T-helper 17 cell (primary cell): ENCODE data around the gene FNIP1. TPM values are rescaled to one million over a fixed set of nuclear protein-coding genes. Genes with fewer than 3 reads are reported as not detected.
A peak's percentile ranks its signal among the peaks of the same experiment; 100 is the strongest.
"Not testable (repeated sequence)": the region's sequence is repeated elsewhere in the genome, so short reads cannot be mapped to it uniquely, and the experiment has no call there.

Source experiments
- ATAC-seq: fragments of 150-1000 bp; cut with Tn5 transposase; 2 replicates; pipeline ENCODE4 v1.10.0; 2021; ENCODE audit warnings: mild to moderate bottlenecking, moderate library complexity
- DNase-seq, 3 donors: peaks; one replicate each; pipeline versions ENCODE4 v3.0.0 to v3.0.0-alpha.2; 2020 to 2021
- H3K9me3 ChIP-seq: one replicate; pipeline ENCODE4 v1.7.0; 2013; ENCODE audit warnings: low read length, mild to moderate bottlenecking; ENCODE audit not compliant: control insufficient read depth, poor library complexity, severe bottlenecking
- H3K27ac Mint-ChIP-seq: one replicate; pipeline ENCODE4 v1.8.0; 2022; ENCODE audit warnings: mild to moderate bottlenecking, moderate library complexity, mixed read lengths
- H3K27me3 Mint-ChIP-seq: one replicate; pipeline ENCODE4 v1.8.0; 2022; ENCODE audit warnings: mixed read lengths
- H3K36me3 Mint-ChIP-seq: one replicate; pipeline ENCODE4 v1.8.0; 2022; ENCODE audit warnings: low read depth, mixed read lengths
- H3K4me1 Mint-ChIP-seq: one replicate; pipeline ENCODE4 v1.8.0; 2022; ENCODE audit warnings: mild to moderate bottlenecking, mixed read lengths
- H3K4me3 Mint-ChIP-seq: one replicate; pipeline ENCODE4 v1.8.0; 2022; ENCODE audit warnings: mild to moderate bottlenecking, moderate library complexity, mixed read lengths
- total RNA-seq, 4 donors: library from RNA in 2 of 4; stranded (reverse) in 2 of 4; gene quantifications; one replicate each; pipeline ENCODE4 v1.2.3 and lab custom pipeline; 2022 to 2026

FNIP1 gene
- total RNA-seq, 2 donors from 2014 or later, result 27.5 to 28.8 TPM

GRCh38 chr5:131610198-131611063, 186.4 kb downstream of the FNIP1 start:
- Mint-ChIP-seq H3K4me1 (peaks cover 49% of the 10 kb centered on the region), H3K27ac (no peak overlapping the region), H3K27me3 (no peaks in the 10 kb centered on the region), H3K36me3 (no peaks in the 10 kb centered on the region), H3K4me3 (no peak overlapping the region)
- DNase-seq, result no peak
- ATAC-seq, result no peak
- H3K9me3 ChIP-seq, result no peaks in the 10 kb centered on the region

DNA sequence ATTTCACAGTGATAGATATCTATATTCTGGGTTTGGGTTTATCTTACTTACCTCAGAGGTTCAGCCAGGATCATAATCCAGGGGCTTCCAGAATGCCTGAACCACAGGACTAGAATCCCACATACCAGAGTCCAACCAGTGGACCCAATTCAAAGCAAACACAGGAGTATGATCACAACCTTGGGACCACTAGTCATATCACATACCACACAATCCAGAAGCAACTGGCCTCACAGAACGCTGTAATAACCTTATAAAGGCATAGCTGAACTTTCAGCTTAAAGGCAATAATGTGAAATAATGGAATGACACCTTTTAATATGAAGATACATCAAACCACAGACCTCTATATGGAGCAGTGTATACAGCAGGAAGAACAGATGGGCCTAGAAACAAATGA, 187.0 kb downstream of the FNIP1 start:
- no peaks in the 10 kb centered on the region for H3K9me3 ChIP-seq
- H3K27me3 Mint-ChIP-seq, result no peaks in the 10 kb centered on the region
- ATAC-seq, result no peak
- no peak for DNase-seq
- H3K27ac Mint-ChIP-seq, result no peak overlapping the region
- H3K4me3 Mint-ChIP-seq, result no peak overlapping the region
- H3K36me3 Mint-ChIP-seq, result no peaks in the 10 kb centered on the region
- peaks cover 52% of the 10 kb centered on the region for H3K4me1 Mint-ChIP-seq

DNA sequence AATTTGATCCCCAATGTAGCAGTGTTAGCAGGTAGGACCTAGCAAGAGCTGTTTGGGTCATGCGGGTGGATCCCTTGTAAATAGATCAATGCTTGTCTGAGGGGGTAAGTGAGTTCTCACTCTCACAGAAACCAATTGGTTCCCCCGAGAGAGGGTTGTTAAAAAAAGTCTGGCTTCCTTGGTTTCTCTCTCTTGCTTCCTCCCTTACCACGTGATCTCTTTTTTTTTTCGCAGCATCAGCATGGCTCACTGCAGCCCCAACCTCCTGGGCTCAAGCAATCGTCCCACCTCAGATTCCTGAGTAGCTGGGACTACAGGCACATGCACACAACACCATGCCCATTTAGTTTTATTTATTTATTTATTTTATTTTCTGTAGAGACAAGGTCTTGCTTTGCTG, 188.2 kb downstream of the FNIP1 start:
- no peaks in the 10 kb centered on the region for H3K36me3 Mint-ChIP-seq
- H3K27ac Mint-ChIP-seq, result peak overlapping the region; percentile 17
- H3K9me3 ChIP-seq, result no peaks in the 10 kb centered on the region
- peak overlapping the region; percentile 1 for H3K4me3 Mint-ChIP-seq
- H3K4me1 Mint-ChIP-seq, result peaks cover 51% of the 10 kb centered on the region
- ATAC-seq (no peak), DNase-seq (no peak)
- H3K27me3 Mint-ChIP-seq, result no peaks in the 10 kb centered on the region

GRCh38 chr5:131607903-131608540, 188.8 kb downstream of the FNIP1 start:
- no peaks in the 10 kb centered on the region for H3K9me3 ChIP-seq
- Mint-ChIP-seq H3K4me3 (no peak overlapping the region), H3K27ac (peak overlapping the region; percentile 17), H3K4me1 (peaks cover 51% of the 10 kb centered on the region), H3K36me3 (no peaks in the 10 kb centered on the region), H3K27me3 (no peaks in the 10 kb centered on the region)
- ATAC-seq (no peak), DNase-seq (no peak)

DNA sequence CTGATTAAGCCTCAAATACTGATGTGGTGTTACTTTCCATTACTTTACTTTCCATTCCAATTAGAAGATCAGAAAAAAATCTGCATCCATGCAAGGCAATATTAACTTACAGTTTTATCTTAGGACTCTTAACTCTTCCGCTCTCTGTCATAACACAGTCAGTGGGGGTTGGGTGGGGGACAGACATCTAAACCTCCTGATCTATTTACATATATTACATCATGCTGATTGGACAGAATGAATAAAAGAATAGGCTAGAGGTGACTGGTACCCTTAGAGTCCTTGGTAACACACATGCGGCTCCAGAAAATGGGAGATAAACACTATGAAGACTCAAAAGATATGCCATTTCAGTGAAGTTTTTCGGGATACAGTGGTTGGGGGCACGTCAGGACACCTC, 189.4 kb downstream of the FNIP1 start:
- Mint-ChIP-seq H3K4me3 (no peak overlapping the region), H3K4me1 (peaks cover 51% of the 10 kb centered on the region), H3K36me3 (no peaks in the 10 kb centered on the region), H3K27me3 (no peaks in the 10 kb centered on the region), H3K27ac (peak overlapping the region; percentile 17)
- DNase-seq (no peak), ATAC-seq (no peak)
- no peaks in the 10 kb centered on the region for H3K9me3 ChIP-seq

- Mint-ChIP-seq H3K4me1 (peaks cover 43% of the 10 kb centered on the region), H3K4me3 (no peak overlapping the region), H3K27me3 (no peaks in the 10 kb centered on the region), H3K27ac (peak overlapping the region; percentile 19), H3K36me3 (no peaks in the 10 kb centered on the region)
- ATAC-seq, result no peak
- H3K9me3 ChIP-seq, result no peaks in the 10 kb centered on the region
- DNase-seq, result no peak
Observed at GRCh38 chr5:131605086-131605485, 191.7 kb downstream of the FNIP1 start.

GRCh38 chr5:131595088-131596033, 201.5 kb downstream of the FNIP1 start:
- Mint-ChIP-seq H3K4me1 (peaks cover 53% of the 10 kb centered on the region), H3K4me3 (peak overlapping the region; percentile 85), H3K27ac (peak overlapping the region; percentile 94), H3K36me3 (peaks cover 4% of the 10 kb centered on the region), H3K27me3 (no peaks in the 10 kb centered on the region)
- no peaks in the 10 kb centered on the region for H3K9me3 ChIP-seq
- ATAC-seq (peak; percentile 93), DNase-seq (no peak)

- H3K9me3 ChIP-seq, result no peaks in the 10 kb centered on the region
- peaks cover 4% of the 10 kb centered on the region for H3K36me3 Mint-ChIP-seq
- H3K4me1 Mint-ChIP-seq, result peaks cover 50% of the 10 kb centered on the region
- peak overlapping the region; percentile 85 for H3K4me3 Mint-ChIP-seq
- peak overlapping the region; percentile 94 for H3K27ac Mint-ChIP-seq
- DNase-seq, result no peak
- no peak for ATAC-seq
- no peaks in the 10 kb centered on the region for H3K27me3 Mint-ChIP-seq
Observed at GRCh38 chr5:131593921-131594320, 202.9 kb downstream of the FNIP1 start.

DNA sequence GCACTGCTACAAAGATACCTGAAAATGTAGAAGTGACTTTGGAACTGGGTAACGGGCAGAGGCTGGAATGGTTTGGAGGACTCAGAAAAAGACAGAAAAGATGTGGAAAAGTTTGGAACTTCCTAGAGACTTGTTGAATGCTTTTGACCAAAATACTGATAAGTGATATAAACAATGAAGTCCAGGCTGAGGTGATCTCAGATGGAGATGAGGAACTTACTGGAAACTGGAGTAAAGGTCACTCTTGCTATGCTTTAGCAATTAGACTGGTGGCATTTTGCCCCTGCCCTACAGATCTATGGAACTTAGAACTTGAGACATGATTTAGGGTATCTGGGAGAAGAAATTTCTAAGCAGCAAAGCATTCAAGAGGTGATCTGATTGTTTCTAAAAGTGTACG, 203.4 kb downstream of the FNIP1 start:
- Mint-ChIP-seq H3K4me1 (peaks cover 45% of the 10 kb centered on the region), H3K27ac (peak overlapping the region; percentile 94)
- H3K27me3 Mint-ChIP-seq, H3K36me3 Mint-ChIP-seq, H3K9me3 ChIP-seq, ATAC-seq, DNase-seq, H3K4me3 Mint-ChIP-seq: not testable (repeated sequence)

Other genes starting within 250 kb of the FNIP1 start
- gene RAPGEF6, start 161.8 kb downstream of the FNIP1 start, total RNA-seq, result 10 to 100 TPM; 60.7 to 68.7 TPM
- gene MEIKIN, start 148.6 kb upstream of the FNIP1 start, total RNA-seq, result 1 to 10 TPM in 1 of 2 donors, under 1 TPM in 1; 0.77 to 1.5 TPM
- gene ACSL6, start 214.6 kb upstream of the FNIP1 start, total RNA-seq, result 10 to 100 TPM; 18.0 to 22.2 TPM